Measurements from ENCODE around the gene INCA1. TPM values are rescaled to one million over a fixed set of nuclear protein-coding genes. Genes with fewer than 3 reads are reported as not detected.

The INCA1 gene
- polyA plus RNA-seq, 3 donors from 2014 or later: 0.29 to 0.35 TPM; not detected in 1

DNA sequence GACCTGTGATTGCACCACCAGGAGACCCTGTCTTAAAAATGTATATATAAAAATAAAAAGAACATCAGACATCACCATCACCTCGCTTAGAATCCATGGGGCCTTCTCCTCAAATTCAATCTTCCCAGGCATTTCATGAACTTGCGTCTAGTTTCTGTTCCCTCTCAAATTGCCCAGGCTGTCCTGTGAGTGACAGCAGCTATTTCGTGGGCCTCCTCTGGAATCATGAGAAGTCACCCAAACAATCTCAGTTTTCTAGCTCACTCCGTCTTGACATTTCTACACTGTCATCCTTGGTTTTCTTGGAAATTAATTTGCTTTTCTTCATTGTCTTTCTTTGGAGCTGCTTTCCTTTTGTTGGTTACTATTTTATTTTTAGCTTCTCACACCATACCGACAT is 30.6 kb upstream of the INCA1 start:
- no peaks in the 10 kb centered on the region for H3K9me3 Mint-ChIP-seq
- peaks cover 0 to 4% (median 3%) of the 10 kb centered on the region in 3 donors for H3K36me3 Mint-ChIP-seq
- no peak for DNase-seq
- peaks cover 0 to 3% (median 2%) of the 10 kb centered on the region in 3 donors for H3K27me3 Mint-ChIP-seq (ENCODE audit: low read depth in 3 of 3)
- H3K4me1 Mint-ChIP-seq: peaks cover 11 to 14% of the 10 kb centered on the region in 2 donors
- H3K4me3 Mint-ChIP-seq: no peak overlapping the region
- no peak overlapping the region for H3K27ac Mint-ChIP-seq

DNA sequence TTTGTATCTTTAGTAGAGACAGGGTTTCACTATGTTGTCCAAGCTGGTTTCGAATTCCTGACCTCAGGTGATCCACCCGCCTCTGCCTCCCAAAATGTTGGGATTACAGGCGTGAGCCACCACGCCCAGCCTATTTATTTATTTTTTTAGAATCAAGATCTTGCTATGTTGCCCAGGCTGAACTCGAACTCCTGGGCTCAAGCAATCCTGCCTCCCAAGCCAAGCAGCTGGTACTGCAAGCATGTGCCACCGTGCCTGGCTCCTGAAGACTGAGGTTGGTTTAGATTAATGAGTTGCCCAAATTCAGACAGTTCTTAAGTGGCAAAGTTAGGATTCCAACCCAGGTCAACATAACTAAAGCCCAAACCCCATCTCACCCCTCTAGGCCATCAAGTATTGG is 30.0 kb upstream of the INCA1 start:
- H3K27ac Mint-ChIP-seq: no peak overlapping the region
- no peaks in the 10 kb centered on the region for H3K9me3 Mint-ChIP-seq
- no peak for DNase-seq
- H3K27me3 Mint-ChIP-seq (ENCODE audit: low read depth in 3 of 3): peaks cover 0 to 3% (median 2%) of the 10 kb centered on the region in 3 donors
- no peak overlapping the region for H3K4me3 Mint-ChIP-seq
- H3K4me1 Mint-ChIP-seq: peaks cover 11 to 14% of the 10 kb centered on the region in 2 donors
- peaks cover 0 to 8% (median 3%) of the 10 kb centered on the region in 3 donors for H3K36me3 Mint-ChIP-seq

DNA sequence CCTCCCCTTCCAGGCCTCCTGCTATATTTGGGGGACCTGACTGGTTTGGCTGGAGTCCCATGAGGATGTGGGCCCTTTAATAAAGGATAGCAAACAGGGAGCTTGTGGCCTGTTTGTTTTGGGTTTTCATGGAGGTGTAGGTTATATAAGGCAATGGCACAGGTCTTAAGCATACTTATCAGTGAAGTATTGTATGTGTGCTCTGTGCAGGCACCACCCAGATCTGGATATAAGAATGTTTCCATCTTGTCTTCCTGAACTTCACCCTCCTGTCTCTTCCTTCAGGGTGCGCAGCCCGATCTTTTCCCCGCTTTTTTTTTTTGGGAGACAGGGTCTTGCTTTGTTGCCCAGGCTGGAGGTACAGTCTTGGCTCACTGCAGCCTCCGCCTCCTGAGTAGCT is 27.3 kb upstream of the INCA1 start:
- no peaks in the 10 kb centered on the region for H3K9me3 Mint-ChIP-seq
- DNase-seq: no peak
- no peaks in the 10 kb centered on the region for H3K4me1 Mint-ChIP-seq
- H3K4me3 Mint-ChIP-seq: no peak overlapping the region
- peak overlapping the region in 1 of 6 donors; percentile 20 for H3K27ac Mint-ChIP-seq
- H3K27me3 Mint-ChIP-seq (ENCODE audit: low read depth in 3 of 3): peaks cover 0 to 2% (median 0%) of the 10 kb centered on the region in 3 donors
- H3K36me3 Mint-ChIP-seq: peaks cover 5 to 29% (median 7%) of the 10 kb centered on the region in 3 donors

DNA sequence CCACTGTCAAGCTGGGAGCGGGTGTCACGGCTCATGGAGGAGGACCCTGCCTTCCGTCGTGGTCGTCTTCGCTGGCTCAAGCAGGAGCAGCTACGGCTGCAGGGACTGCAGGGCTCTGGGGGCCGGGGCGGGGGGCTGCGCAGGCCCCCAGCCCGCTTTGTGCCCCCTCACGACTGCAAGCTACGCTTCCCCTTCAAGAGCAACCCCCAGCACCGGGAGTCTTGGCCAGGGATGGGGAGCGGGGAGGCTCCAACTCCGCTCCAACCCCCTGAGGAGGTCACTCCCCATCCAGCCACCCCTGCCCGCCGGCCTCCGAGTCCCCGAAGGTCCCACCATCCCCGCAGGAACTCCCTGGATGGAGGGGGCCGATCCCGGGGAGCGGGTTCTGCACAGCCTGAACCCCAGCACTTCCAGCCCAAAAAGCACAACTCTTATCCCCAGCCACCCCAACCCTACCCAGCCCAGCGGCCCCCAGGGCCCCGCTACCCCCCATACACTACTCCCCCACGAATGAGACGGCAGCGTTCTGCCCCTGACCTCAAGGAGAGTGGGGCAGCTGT is 26.3 kb upstream of the INCA1 start:
- no peak overlapping the region for H3K27ac Mint-ChIP-seq
- no peaks in the 10 kb centered on the region for H3K9me3 Mint-ChIP-seq
- H3K4me1 Mint-ChIP-seq: no peaks in the 10 kb centered on the region
- H3K4me3 Mint-ChIP-seq: no peak overlapping the region
- DNase-seq: no peak
- peaks cover 7 to 37% (median 9%) of the 10 kb centered on the region in 3 donors for H3K36me3 Mint-ChIP-seq
- H3K27me3 Mint-ChIP-seq (ENCODE audit: low read depth in 3 of 3): peaks cover 0 to 2% (median 0%) of the 10 kb centered on the region in 3 donors

GRCh38 chr17:5022171-5022711 is 24.9 kb upstream of the INCA1 start:
- H3K27me3 Mint-ChIP-seq (ENCODE audit: low read depth in 3 of 3): peaks cover 0 to 2% (median 0%) of the 10 kb centered on the region in 3 donors
- H3K27ac Mint-ChIP-seq: no peak overlapping the region
- H3K36me3 Mint-ChIP-seq: peaks cover 7 to 39% (median 10%) of the 10 kb centered on the region in 3 donors

DNA sequence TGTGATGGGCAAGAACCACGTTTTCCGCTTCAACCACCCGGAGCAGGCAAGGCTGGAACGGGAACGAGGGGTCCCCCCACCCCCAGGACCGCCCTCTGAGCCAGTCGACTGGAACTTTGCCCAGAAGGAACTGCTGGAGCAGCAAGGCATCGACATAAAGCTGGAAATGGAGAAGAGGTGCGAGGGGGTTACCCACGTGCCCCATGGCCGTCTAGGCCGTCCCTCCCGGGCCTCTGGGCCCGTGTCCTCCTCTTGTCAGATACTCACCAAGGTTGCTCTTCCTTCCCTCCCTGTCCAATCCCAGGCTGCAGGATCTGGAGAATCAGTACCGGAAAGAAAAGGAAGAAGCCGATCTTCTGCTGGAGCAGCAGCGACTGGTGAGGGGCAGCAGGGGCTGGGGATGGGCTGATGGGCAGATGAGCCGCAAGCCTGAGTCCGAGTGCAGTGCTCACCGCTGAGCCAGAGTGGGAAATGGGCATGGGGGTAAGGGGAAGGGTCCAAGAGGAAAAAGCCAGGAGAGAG is 23.2 kb upstream of the INCA1 start:
- Mint-ChIP-seq H3K9me3 (no peaks in the 10 kb centered on the region), H3K27me3 (ENCODE audit: low read depth in 3 of 3) (no peaks in the 10 kb centered on the region), H3K27ac (peak overlapping the region in 1 of 6 donors; percentile 6), H3K4me1 (peaks cover 3 to 5% of the 10 kb centered on the region in 2 donors), H3K36me3 (peaks cover 7 to 39% (median 10%) of the 10 kb centered on the region in 3 donors), H3K4me3 (no peak overlapping the region)
- DNase-seq: no peak

More at GRCh38 chr17:5022171-5022711, 24.9 kb upstream of the INCA1 start:
- Mint-ChIP-seq H3K9me3 (no peaks in the 10 kb centered on the region), H3K4me3 (no peak overlapping the region), H3K4me1 (no peaks in the 10 kb centered on the region)
- no peak for DNase-seq

DNA sequence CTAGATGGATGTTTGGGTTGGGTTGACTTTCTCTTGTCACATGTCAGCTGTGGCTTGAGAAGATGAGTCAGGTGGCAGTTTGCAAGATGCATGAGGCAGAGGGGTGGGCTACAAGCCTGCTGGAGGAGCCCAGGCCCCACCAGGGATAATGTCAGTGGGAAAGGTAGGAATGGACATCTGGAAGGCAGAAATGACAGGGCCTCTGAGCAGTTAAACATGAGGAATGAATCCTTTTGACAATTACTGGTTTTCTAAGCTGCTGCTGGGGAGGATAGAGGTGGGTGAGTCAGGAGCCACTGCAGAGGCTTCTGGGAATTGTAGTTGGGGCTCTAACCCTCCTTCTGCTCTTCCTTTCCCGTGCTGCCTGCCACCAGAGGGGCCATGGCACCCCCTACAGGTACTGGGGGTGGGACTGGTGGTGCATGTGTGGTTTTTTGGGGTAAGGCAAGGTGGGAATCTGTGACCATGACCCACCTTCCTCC is 22.2 kb upstream of the INCA1 start:
- no peaks in the 10 kb centered on the region for H3K9me3 Mint-ChIP-seq
- peaks cover 3 to 5% of the 10 kb centered on the region in 2 donors for H3K4me1 Mint-ChIP-seq
- DNase-seq: peak in 1 of 3 donors; percentile 13
- no peak overlapping the region for H3K4me3 Mint-ChIP-seq
- peaks cover 7 to 39% (median 10%) of the 10 kb centered on the region in 3 donors for H3K36me3 Mint-ChIP-seq
- no peaks in the 10 kb centered on the region for H3K27me3 Mint-ChIP-seq (ENCODE audit: low read depth in 3 of 3)
- H3K27ac Mint-ChIP-seq: no peak overlapping the region

GRCh38 chr17:5014357-5014756 is 17.0 kb upstream of the INCA1 start:
- H3K27me3 Mint-ChIP-seq (ENCODE audit: low read depth in 3 of 3): peaks cover 0 to 2% (median 2%) of the 10 kb centered on the region in 3 donors
- no peaks in the 10 kb centered on the region for H3K9me3 Mint-ChIP-seq
- H3K4me3 Mint-ChIP-seq: no peak overlapping the region
- no peak for DNase-seq
- H3K27ac Mint-ChIP-seq: no peak overlapping the region
- H3K4me1 Mint-ChIP-seq: peaks cover 3 to 5% of the 10 kb centered on the region in 2 donors
- H3K36me3 Mint-ChIP-seq: peaks cover 11 to 27% (median 12%) of the 10 kb centered on the region in 3 donors

- H3K36me3 Mint-ChIP-seq: peaks cover 6 to 31% (median 16%) of the 10 kb centered on the region in 3 donors
- peaks cover 2 to 3% of the 10 kb centered on the region in 2 donors for H3K4me1 Mint-ChIP-seq
- no peak for DNase-seq
- no peak overlapping the region for H3K4me3 Mint-ChIP-seq
- H3K27me3 Mint-ChIP-seq (ENCODE audit: low read depth in 3 of 3): peaks cover 0 to 2% (median 2%) of the 10 kb centered on the region in 3 donors
- no peaks in the 10 kb centered on the region for H3K9me3 Mint-ChIP-seq
- no peak overlapping the region for H3K27ac Mint-ChIP-seq
These were observed 14.6 kb upstream of the INCA1 start for GRCh38 chr17:5011928-5012327.

GRCh38 chr17:5003214-5003867 is 6.0 kb upstream of the INCA1 start:
- no peak for DNase-seq

DNA sequence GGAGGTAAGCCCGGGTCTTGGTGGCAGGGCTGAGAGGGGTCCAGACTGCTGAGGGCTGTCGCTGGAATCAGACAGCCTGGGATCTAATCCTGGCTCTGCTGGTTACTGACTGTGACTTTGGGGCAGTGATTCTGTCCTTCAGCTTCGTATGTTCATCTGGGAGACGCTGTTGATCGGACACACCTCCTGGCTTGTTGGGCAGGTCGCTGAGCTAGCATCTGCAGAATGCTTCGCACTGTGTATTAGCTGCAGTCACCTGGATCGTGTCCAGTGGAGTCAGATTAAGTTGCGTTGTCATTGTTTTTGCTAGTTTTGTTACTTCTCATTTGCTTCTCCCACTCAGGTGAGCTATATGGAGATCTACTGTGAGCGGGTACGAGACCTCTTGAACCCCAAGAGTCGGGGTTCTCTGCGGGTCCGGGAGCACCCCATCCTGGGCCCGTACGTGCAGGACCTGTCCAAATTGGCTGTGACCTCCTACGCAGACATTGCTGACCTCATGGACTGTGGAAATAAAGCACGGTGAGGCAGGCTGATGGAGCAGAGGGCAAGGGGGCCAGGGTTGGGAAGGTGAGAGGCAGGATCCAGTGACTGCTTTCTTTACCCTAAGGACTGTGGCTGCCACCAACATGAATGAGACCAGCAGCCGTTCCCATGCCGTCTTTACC is 4.9 kb upstream of the INCA1 start:
- Mint-ChIP-seq H3K27ac (no peak overlapping the region), H3K27me3 (ENCODE audit: low read depth in 3 of 3) (no peaks in the 10 kb centered on the region), H3K36me3 (peaks cover 12 to 36% (median 19%) of the 10 kb centered on the region in 3 donors), H3K9me3 (no peaks in the 10 kb centered on the region), H3K4me3 (no peak overlapping the region), H3K4me1 (peaks cover 8 to 9% of the 10 kb centered on the region in 2 donors)
- no peak for DNase-seq

More at GRCh38 chr17:5003214-5003867, 6.0 kb upstream of the INCA1 start:
- Mint-ChIP-seq H3K9me3 (no peaks in the 10 kb centered on the region), H3K27ac (peak overlapping the region in 1 of 6 donors; percentile 40), H3K36me3 (peaks cover 17 to 45% (median 19%) of the 10 kb centered on the region in 3 donors), H3K4me3 (no peak overlapping the region), H3K27me3 (ENCODE audit: low read depth in 3 of 3) (no peaks in the 10 kb centered on the region), H3K4me1 (peaks cover 8 to 9% of the 10 kb centered on the region in 2 donors)

DNA sequence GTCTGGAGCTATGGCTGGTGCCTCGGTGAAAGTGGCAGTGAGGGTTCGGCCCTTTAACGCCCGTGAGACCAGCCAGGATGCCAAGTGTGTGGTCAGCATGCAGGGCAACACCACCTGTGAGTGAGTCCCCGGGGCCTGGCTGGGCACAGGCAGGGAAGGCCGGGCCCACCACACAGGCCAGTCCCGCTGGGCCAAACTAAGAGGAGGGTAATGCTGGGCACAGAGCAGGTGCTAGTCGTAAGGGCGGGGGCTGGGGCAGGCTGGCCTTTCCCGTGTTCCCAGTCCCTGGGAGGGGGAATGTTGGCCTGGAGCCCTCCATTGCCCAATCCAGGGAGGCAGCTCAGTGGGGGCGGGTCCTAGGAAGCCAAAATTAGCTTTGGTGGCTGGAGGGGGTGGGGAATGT is 2.9 kb upstream of the INCA1 start:
- peak overlapping the region in 1 of 5 donors; percentile 63 for H3K4me3 Mint-ChIP-seq
- H3K9me3 Mint-ChIP-seq: no peaks in the 10 kb centered on the region
- peaks cover 0 to 4% (median 0%) of the 10 kb centered on the region in 3 donors for H3K27me3 Mint-ChIP-seq (ENCODE audit: low read depth in 3 of 3)
- H3K27ac Mint-ChIP-seq: no peak overlapping the region
- H3K36me3 Mint-ChIP-seq: peaks cover 9 to 25% (median 16%) of the 10 kb centered on the region in 3 donors
- peaks cover 15% of the 10 kb centered on the region in 2 donors for H3K4me1 Mint-ChIP-seq
- DNase-seq: no peak

GRCh38 chr17:4999430-5000093 is 2.2 kb upstream of the INCA1 start:
- Mint-ChIP-seq H3K27ac (peak overlapping the region in 3 of 6 donors; percentile 37 to 76 (median 46)), H3K27me3 (ENCODE audit: low read depth in 3 of 3) (peaks cover 0 to 7% (median 0%) of the 10 kb centered on the region in 3 donors), H3K9me3 (no peaks in the 10 kb centered on the region), H3K4me1 (peaks cover 15% of the 10 kb centered on the region in 2 donors), H3K4me3 (peak overlapping the region; percentile 44 to 83 (median 66)), H3K36me3 (peaks cover 6 to 18% (median 10%) of the 10 kb centered on the region in 3 donors)
- no peak for DNase-seq

Measured in immature natural killer cell (primary cell).